ENCODE measurements around the gene LRRC47. TPM values are rescaled to one million over a fixed set of nuclear protein-coding genes. Genes with fewer than 3 reads are reported as not detected.
A peak's percentile ranks its signal among the peaks of the same experiment; 100 is the strongest.
"Not testable (repeated sequence)": the region's sequence is repeated elsewhere in the genome, so short reads cannot be mapped to it uniquely, and the experiment has no call there.

LRRC47 gene
- total RNA-seq, 1 experiment from 2014 or later = 52.4 TPM

DNA sequence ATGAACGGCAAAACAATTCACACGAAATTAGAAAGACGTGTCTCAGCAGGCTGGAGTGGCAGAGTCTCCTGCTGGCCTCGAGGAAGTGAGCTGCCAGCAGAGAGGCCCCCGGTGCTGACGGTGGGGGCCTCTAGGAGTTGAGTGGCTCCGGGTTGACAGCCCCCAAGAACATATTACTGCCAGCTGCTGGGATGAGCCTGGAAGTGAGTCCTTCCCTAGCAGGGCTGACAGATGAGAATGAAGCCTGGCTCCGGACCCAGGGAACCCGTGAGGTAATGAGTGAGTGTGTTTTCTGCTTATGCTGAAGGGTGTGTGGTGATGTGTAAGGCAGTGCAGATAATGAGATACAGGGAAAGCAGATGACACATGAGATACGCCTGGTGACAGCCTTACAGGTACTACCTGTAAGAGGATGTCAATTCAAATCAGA is 23.5 kb upstream of the LRRC47 start:
- peaks cover 3% of the 10 kb centered on the region; the same call in 1 of the 2 replicates for H3K36me3 ChIP-seq
- no peaks in the 10 kb centered on the region for H3K27me3 ChIP-seq
- no peak overlapping the region for H3K4me3 ChIP-seq
- H3K9me3 ChIP-seq = no peaks in the 10 kb centered on the region
- DNase-seq = no peak

DNA sequence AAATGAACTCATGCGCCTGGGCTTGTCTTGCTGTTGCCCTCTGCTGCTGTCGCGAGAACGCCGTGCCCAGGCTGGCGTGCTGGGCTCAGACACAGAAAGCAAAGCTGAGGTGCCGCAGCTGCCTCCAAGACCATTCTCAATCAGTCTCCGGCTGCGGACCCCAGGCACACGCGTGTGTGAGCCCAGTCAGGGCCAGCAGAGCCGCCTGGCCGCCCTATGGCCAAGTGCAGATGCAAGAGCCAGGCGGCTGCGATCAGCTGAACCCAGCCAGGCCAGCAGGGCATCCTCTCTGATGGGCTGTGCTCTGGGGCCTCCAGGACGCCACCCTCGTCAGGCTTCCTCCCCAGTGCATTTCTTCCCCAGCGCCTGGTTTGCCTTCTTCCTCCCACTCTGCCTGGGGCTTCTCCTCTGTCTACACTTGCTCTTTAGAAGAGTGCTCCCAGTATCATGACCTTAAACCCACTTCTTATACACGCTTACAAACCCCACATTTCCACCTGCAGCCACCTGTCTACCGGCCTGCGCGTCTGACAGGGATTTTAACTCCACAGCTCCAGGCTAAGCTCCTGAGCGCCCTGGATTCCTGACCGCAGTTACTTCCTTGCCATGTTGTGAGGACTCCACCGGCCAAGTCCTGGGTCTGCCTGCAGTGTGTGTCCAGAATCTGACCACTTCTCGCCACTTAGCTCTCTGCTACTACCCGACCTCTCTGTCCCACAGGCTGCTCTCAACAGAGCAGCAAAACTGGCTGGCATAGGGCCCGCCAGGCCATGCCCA is 21.7 kb upstream of the LRRC47 start:
- no peak for DNase-seq
- Histone ChIP-seq H3K27me3 (no peaks in the 10 kb centered on the region), H3K9me3 (no peaks in the 10 kb centered on the region), H3K4me3 (no peak overlapping the region), H3K36me3 (peaks cover 4% of the 10 kb centered on the region; the same call in 1 of the 2 replicates)

DNA sequence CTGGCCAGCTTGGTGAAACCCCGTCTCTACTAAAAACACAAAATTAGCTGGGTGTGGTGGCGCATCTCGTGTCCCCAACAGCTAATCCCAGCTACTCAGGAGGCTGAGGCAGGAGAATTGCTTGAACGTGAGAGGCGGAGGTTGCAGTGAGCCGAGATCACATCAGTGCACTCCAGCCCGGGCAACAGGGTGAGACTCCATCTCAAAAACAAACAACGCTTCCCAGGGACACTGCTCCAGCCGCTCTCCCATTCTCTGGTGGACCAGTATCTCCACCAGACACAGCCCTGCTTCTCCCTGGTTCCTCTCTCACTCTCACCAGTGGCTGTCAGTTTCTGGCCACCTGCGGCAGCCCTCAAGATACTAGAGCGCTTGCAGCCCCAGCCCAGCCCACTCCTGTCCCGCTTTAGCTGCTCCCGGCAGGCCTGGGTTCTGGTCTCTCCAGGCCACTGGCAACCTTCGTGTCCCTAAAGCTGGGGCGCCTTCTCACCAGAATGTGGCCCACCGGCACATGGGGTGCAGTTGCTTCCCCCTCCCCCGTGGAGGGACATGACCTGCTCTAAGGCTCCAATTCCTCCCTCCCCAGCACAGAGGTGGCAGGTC is 20.9 kb upstream of the LRRC47 start:
- no peaks in the 10 kb centered on the region for H3K9me3 ChIP-seq
- H3K27me3 ChIP-seq = no peaks in the 10 kb centered on the region
- DNase-seq = no peak
- H3K4me3 ChIP-seq = no peak overlapping the region
- H3K36me3 ChIP-seq = peaks cover 4% of the 10 kb centered on the region; the same call in 1 of the 2 replicates

DNA sequence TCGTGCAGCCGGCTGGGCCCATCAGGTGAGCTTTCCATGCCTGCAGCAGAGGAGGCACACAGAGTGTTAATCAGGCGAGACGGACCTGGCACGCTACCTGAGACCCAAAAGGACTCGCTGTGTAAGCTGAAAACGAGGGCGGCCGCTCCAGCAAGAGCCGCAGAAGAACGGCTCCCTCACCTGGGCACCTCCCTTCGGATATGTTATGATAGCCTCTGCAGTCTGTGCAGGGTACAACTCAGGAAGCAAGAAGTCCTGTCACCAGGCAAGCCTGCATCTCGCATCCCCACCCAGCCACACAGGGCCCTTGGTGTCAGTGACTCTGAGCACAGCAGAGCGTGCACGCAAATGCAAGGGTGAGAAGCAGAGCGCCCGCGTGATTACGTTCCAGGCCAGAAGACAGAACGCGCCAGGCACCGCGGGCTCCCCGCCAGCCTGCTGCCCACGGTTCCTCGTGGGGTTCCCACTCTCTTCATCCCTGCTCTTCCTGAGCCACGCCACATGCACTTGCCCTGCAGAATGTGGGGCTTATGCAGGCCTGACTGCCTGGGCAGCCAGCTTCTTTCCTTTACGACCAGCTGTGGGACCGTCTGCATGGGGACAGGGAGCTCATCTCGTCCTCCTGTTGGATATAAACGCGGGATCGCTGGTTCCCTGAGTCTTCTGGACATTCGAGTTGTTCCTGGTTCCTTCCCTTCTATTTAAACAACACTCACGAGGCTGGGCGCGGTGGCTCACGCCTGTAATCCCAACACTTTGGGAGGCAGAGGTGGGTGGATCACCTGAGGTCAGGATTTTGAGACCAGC is 20.2 kb upstream of the LRRC47 start:
- peaks cover 4% of the 10 kb centered on the region; the same call in 1 of the 2 replicates for H3K36me3 ChIP-seq
- H3K4me3 ChIP-seq = no peak overlapping the region

DNA sequence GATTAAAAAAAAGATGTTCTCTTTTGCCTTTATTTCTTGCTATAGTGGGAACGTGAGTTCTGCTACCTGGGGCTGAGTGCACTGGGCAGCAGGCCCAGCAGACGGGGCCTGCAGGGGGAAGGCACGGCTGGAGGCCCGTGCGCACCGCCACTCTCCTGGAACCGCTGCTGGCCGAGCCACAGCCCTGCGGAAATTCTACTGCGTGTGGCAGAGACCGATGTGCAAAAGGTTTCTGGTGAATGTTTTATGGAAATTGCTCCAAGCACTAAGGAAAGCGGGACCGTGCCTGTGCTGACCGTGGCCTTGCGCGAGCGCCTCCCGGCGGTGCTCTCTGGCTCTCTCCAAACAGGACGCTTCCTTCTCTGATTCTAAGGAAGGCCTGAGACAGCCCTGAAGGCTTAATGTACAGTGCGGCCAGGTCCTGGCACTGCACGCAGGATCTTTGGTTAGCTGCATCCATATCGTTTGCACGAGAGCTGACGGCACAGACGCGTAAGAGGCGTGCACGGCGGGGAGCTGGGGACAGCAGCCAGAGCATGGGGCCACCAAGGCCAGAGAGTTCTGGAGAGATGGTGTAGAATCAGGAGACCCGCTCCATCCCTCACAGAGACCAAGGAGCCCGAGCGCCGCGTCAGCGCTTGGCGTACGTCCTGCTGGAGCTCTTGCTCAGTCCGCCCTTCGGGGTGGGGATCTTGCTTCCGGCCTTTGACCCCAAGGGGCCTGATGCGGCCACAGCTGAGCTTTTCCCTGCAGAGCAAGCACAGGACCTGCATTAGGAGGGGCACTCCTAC is 18.7 kb upstream of the LRRC47 start:
- no peaks in the 10 kb centered on the region for H3K27me3 ChIP-seq
- no peak overlapping the region for H3K4me3 ChIP-seq
- H3K36me3 ChIP-seq = peaks cover 4% of the 10 kb centered on the region; the same call in 1 of the 2 replicates
- no peak for DNase-seq
- H3K9me3 ChIP-seq = no peaks in the 10 kb centered on the region

More for the DNA sequence above, 20.2 kb upstream of the LRRC47 start:
- DNase-seq = no peak
- H3K27me3 ChIP-seq = no peaks in the 10 kb centered on the region
- H3K9me3 ChIP-seq = no peaks in the 10 kb centered on the region

DNA sequence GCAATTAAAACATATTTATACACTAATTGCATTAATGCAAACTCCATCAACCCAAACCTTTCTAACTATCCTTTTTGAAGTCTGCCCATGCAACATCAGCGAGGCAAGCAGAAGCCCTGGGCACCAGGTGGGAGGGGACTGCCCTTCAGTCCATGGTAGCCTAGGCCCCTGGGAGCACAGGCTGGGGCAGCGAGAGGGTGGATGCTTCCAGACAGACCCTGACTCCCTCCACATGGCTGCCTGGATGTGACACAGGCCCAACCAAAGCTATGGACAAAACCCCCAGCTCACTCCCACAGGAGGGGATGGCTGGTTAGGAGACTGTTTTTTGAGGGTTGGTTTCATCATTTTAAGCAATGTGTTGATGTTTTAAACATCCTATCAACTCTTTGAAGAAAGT is 17.8 kb upstream of the LRRC47 start:
- H3K9me3 ChIP-seq = no peaks in the 10 kb centered on the region
- H3K4me3 ChIP-seq = no peak overlapping the region
- no peak for DNase-seq

DNA sequence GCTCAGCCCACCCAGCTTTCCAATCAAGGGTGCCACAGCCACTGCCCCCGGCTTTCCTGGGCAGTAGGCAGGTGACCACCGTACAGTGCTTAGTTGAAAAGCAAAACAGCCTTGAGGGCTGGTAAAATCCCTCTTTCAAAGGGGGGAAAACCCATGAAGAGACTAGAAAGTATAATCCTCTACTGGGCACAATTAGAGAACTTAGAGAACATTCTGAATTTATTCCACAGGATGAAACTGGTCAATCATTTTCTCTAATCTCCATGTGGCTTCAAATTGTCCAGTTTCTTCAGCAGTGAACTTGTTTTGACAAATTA is 15.3 kb upstream of the LRRC47 start:
- DNase-seq = no peak
- no peak overlapping the region for H3K4me3 ChIP-seq

More for the DNA sequence above, 17.8 kb upstream of the LRRC47 start:
- no peaks in the 10 kb centered on the region for H3K27me3 ChIP-seq
- H3K36me3 ChIP-seq = peaks cover 4% of the 10 kb centered on the region; the same call in 1 of the 2 replicates

DNA sequence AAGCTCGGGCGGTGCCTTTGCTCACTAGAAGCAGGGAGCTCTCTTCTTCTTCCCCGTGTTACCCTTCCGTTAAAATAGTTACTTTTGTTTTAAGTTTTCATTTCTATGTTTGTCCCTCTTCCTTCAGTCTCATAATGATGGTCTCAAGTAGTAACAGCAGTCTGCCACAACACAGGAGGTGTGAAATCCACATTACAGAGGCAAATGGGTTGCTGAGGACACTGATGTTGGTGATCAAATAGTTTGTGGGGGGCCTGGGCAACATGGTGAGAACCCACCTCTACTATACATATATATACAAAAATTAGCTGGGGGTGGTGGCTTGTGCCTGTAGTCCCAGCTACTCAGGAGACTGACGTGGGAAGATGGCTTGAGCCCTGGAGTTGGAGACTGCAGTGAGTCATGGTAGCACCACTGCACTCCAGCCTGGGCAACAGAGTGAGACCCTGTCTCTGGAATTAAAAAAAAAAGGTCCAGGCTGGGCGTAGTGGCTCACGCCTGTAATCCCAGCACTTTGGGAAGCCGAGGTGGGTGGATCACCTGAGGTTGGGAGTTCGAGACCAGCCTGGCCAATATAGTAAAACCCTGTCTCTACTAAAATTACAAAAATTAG is 14.0 kb upstream of the LRRC47 start:
- H3K27me3 ChIP-seq, H3K4me3 ChIP-seq, DNase-seq, H3K36me3 ChIP-seq: not testable (repeated sequence)
- H3K9me3 ChIP-seq = peaks cover 12% of the 10 kb centered on the region

More for the DNA sequence above, 15.3 kb upstream of the LRRC47 start:
- Histone ChIP-seq H3K9me3 (peaks cover 8% of the 10 kb centered on the region), H3K36me3 (peaks cover 4% of the 10 kb centered on the region; the same call in 1 of the 2 replicates), H3K27me3 (no peaks in the 10 kb centered on the region)

DNA sequence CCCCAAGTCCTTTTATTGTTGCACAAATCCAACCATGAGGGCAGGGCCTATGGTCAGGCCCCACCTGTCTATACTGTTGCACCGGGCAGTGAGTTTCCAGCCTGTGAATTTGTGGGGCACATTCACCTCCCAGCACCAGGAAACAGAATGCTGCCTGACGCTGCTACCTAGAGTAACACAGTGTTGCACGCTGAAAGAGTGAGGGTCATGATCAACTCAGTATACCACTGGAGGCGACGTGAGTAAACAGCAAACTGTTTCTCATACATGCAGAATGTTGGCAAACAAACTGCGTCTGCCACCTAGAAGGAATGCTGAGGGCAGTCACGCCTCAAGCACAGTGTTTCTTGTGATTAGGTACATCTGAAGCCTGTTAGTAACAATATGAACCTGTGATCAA is 13.4 kb upstream of the LRRC47 start:
- no peaks in the 10 kb centered on the region for H3K27me3 ChIP-seq
- H3K4me3 ChIP-seq = no peak overlapping the region
- no peak for DNase-seq
- peaks cover 12% of the 10 kb centered on the region for H3K9me3 ChIP-seq
- 0 out of 2 replicates have a peak, but pooled peaks cover under 1% of the 10 kb centered on the region for H3K36me3 ChIP-seq

DNA sequence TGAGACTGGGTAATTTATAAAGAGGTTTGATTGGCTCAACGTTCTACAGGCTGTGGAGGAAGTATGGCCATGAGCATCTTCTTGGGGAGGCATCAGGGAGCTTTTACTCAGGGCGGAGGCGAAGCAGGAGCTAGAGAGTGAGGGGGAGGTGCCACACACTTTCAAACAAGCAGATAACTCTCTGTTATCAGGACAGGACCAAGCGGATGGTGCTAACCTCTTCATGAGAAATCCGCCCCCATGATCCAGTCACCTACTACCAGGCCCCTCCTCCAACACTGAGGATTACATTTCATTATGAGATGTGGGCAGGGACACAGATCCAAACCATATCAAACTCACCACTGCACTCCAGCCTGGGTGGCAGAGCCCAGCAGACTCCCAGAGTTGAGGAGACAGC is 11.5 kb upstream of the LRRC47 start:
- no peak for DNase-seq
- peaks cover 12% of the 10 kb centered on the region for H3K9me3 ChIP-seq

DNA sequence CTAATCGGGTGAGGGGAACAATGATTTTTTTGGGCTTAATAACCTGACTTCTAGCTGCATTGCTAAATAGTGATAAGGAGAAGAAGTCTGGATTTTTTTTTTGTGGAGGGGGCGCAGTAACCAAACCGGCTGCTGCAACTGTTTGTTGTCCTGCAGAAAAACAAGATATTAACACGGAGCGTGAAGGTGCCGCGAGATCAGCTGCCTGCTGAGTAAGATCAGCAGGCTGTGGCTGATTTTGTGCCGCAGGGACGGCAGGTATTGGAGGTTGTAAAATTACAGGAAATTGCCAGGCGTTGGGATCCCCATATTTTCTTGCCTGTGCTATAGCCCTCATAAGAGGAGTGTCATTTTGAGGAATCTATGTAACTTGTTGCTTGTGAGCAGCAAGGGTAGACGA is 8.7 kb upstream of the LRRC47 start:
- H3K36me3 ChIP-seq = no peaks in the 10 kb centered on the region
- no peak overlapping the region for H3K4me3 ChIP-seq
- DNase-seq = no peak
- H3K27me3 ChIP-seq = 0 out of 2 replicates have a peak, but pooled peaks cover 3% of the 10 kb centered on the region
- peaks cover 14% of the 10 kb centered on the region for H3K9me3 ChIP-seq

More for the DNA sequence above, 11.5 kb upstream of the LRRC47 start:
- no peaks in the 10 kb centered on the region for H3K27me3 ChIP-seq
- H3K4me3 ChIP-seq = no peak overlapping the region
- H3K36me3 ChIP-seq = no peaks in the 10 kb centered on the region

DNA sequence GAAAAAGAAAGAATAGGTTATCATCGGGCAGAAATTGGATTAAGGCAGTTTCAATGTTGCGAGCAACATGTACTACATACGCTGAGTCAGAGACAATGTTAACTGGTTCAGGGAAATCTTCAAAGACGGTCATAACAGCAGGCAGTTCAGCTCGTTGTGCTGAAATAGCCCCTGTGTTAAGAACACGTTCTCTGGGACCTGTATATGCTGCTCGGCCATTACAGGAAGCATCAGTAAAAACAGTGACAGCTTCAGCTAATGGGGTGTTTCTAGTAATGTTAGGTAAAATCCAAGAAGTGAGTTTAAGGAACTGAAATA is 8.3 kb upstream of the LRRC47 start:
- DNase-seq = not testable (repeated sequence)

DNA sequence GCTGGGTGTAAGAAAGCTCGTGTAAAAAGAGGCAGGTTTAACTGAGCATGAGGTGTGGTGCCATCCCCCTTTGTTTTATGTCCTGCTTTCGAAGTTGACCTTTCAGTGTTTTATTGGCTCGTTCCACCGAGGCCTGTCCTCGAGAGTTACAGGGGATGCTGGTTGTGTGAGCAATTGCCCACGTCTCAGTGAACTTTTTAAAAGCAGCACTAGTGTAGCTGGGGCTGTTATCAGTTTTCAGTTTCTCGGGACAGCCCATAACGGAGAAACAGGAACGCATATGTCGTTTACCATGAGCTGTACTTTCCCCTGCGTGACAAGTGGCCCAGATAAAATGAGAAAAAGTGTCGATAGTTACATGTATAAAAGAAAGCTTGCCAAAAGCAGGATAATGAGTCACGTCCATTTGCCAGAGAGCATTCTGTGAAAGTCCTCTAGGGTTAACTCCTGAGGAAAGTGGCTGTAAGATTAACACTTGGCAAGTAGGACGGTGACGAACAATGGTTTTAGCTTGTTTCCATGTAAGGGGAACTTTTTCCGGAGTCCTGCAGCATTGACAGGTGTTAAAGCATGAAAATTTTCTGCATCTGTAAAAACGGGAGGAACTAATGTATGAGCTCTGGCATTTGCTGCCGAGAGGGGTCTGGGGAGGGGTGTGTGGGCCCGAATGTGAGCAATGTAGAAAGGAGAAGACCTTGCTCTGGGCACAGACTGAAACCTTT is 7.8 kb upstream of the LRRC47 start:
- H3K9me3 ChIP-seq = peaks cover 14% of the 10 kb centered on the region
- H3K4me3 ChIP-seq = no peak overlapping the region
- DNase-seq = peak; percentile 44
- 0 out of 2 replicates have a peak, but pooled peaks cover 3% of the 10 kb centered on the region for H3K27me3 ChIP-seq
- H3K36me3 ChIP-seq = no peaks in the 10 kb centered on the region

More for the DNA sequence above, 8.3 kb upstream of the LRRC47 start:
- H3K4me3 ChIP-seq, H3K36me3 ChIP-seq, H3K27me3 ChIP-seq: not testable (repeated sequence)
- peaks cover 14% of the 10 kb centered on the region for H3K9me3 ChIP-seq

DNA sequence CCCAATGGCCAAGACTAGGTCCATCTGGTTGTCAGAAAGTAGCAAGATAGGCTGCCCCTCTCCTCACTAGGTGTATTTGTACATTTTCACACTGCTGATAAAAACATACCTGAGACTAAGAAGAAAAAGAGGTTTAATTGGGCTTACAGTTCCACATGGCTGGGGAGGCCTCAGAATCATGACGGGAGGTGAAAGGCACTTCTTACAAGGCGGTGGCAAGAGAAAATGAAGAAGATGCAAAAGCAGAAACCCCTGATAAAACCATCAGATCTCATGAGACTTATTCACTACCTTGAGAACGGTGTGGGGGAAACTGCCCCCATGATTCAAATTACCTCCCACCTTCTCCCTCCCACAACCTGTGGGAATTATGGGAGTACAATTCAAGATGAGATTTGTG is 4.5 kb upstream of the LRRC47 start:
- not testable (repeated sequence) for DNase-seq, H3K4me3 ChIP-seq, H3K27me3 ChIP-seq, H3K36me3 ChIP-seq, H3K9me3 ChIP-seq

DNA sequence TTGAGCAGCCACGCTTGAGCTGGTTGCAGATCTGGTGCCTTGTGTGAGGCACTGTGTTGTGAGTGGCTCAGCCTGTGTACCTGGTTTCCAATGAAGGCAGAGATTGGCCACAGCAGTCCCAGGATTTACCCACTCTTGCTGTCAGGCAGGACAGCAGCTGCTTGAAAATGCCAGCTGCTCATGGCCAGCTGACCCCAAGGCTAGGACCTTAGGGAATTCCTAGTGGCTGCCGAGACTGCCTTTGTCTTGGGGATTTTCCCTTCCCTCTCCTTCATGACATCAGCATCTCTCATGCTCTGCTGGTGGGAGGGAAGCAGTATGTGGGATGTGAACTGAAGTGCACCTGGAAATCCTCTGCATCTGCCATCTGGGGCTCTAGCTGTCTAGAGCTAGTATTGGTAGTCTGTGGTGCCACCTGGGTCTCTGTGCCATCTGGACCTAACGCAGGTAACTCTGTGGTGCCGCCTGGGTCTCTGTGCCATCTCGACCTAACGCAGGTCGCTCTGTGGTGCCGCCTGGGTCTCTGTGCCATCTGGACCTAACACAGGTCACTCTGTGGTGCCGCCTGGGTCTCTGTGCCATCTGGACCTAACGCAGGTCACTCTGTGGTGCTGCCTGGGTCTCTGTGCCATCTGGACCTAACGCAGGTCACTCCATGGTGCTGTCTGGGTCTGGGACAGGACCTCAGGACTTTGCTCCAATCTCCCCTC is 3.8 kb upstream of the LRRC47 start:
- peaks cover 2% of the 10 kb centered on the region; the same call in 1 of the 2 replicates for H3K9me3 ChIP-seq
- peaks cover under 1% of the 10 kb centered on the region; the same call in 1 of the 2 replicates for H3K36me3 ChIP-seq
- no peak overlapping the region for H3K4me3 ChIP-seq
- DNase-seq = no peak
- 0 out of 2 replicates have a peak, but pooled peaks cover 3% of the 10 kb centered on the region for H3K27me3 ChIP-seq

All from MG63 (cell line).